ENCODE measurements around the gene VIPR1.

GRCh38 chr3:42578054-42578453, 75.6 kb downstream of the VIPR1 start:
- no peak for TF ChIP-seq POLR2AphosphoS5 (IDR thresholded peaks at IDR 0.05; ENCODE audit: low read depth, low read length)
- TF ChIP-seq, protein P1, sequence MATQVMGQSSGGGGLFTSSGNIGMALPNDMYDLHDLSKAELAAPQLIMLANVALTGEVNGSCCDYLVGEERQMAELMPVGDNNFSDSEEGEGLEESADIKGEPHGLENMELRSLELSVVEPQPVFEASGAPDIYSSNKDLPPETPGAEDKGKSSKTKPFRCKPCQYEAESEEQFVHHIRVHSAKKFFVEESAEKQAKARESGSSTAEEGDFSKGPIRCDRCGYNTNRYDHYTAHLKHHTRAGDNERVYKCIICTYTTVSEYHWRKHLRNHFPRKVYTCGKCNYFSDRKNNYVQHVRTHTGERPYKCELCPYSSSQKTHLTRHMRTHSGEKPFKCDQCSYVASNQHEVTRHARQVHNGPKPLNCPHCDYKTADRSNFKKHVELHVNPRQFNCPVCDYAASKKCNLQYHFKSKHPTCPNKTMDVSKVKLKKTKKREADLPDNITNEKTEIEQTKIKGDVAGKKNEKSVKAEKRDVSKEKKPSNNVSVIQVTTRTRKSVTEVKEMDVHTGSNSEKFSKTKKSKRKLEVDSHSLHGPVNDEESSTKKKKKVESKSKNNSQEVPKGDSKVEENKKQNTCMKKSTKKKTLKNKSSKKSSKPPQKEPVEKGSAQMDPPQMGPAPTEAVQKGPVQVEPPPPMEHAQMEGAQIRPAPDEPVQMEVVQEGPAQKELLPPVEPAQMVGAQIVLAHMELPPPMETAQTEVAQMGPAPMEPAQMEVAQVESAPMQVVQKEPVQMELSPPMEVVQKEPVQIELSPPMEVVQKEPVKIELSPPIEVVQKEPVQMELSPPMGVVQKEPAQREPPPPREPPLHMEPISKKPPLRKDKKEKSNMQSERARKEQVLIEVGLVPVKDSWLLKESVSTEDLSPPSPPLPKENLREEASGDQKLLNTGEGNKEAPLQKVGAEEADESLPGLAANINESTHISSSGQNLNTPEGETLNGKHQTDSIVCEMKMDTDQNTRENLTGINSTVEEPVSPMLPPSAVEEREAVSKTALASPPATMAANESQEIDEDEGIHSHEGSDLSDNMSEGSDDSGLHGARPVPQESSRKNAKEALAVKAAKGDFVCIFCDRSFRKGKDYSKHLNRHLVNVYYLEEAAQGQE (IDR thresholded peaks at IDR 0.05; ENCODE audit: insufficient read depth in 1 of 2, low read depth in 2 of 2, low read length in 2 of 2), result no peak
- TF ChIP-seq SIN3A (IDR thresholded peaks at IDR 0.05; ENCODE audit: borderline replicate concordance, insufficient read depth, low read length), result no peak
- TF ChIP-seq TAF1 (IDR thresholded peaks at IDR 0.05; ENCODE audit: borderline replicate concordance, insufficient read depth, low read length), result no peak
